8988T (cell line): ENCODE results near the gene CTRB2.
"Not testable (repeated sequence)": the region's sequence is repeated elsewhere in the genome, so short reads cannot be mapped to it uniquely, and the experiment has no call there.

Experiments used
- DNase-seq: peaks from one replicate; pipeline ENCODE4 v3.0.0; 2011

Gene CTRB2

GRCh38 chr16:75206749-75207451 is at the start of gene CTRB2:
Gene CTRB2, minus strand, starts transcription at chr16:75207161. Its CDS starts 20 bp downstream, at chr16:75207141.
- DNase-seq = no peak

DNA sequence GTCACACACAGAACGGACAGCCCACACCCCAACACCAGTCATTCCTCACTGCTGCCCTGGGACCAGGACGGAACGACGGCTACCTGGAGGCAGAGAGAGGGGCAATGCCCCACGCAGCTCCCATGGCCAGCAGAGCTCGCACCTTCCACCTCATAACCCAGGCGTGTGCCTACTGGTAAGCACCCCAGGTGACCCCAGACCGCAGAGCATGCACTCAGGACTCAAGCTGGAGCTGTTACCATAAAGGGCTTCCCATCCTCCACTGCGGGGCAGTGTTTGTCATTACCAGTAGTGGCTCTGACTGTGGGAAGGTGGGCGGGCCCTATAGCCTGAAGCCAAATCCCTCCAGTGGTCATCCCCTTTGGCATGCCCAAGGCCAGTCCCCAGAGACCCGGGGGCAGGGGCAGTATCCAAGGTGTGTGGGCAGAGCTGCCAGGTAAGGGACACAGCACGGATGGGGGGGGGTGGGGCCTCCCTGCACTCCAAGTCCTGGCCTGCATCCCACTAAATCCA is 49.2 kb upstream of the CTRB2 start:
- peak; percentile 73 for DNase-seq

DNA sequence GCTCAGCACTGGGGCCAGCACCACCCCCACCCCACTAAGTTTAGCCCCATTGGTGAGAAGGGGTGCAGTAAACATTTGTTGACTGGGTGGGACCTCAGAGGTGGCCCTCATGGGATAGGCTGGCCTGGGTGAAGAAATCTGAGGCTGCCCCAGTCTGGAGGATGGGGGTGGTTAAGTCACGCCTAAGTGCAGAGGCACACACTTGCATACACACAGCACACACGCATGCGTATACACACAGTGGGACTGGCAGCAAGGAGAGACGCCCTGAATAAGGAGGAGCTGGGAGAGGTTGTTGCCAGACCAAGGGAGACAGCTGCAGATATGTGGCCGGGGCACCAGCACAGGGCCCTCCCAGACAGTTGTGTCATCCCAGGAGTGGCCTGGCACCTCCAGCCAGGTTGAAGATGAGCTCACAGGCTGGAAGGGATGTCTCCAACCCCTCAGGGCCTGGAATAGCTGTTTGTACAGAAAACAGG is 47.4 kb upstream of the CTRB2 start:
- DNase-seq = no peak

DNA sequence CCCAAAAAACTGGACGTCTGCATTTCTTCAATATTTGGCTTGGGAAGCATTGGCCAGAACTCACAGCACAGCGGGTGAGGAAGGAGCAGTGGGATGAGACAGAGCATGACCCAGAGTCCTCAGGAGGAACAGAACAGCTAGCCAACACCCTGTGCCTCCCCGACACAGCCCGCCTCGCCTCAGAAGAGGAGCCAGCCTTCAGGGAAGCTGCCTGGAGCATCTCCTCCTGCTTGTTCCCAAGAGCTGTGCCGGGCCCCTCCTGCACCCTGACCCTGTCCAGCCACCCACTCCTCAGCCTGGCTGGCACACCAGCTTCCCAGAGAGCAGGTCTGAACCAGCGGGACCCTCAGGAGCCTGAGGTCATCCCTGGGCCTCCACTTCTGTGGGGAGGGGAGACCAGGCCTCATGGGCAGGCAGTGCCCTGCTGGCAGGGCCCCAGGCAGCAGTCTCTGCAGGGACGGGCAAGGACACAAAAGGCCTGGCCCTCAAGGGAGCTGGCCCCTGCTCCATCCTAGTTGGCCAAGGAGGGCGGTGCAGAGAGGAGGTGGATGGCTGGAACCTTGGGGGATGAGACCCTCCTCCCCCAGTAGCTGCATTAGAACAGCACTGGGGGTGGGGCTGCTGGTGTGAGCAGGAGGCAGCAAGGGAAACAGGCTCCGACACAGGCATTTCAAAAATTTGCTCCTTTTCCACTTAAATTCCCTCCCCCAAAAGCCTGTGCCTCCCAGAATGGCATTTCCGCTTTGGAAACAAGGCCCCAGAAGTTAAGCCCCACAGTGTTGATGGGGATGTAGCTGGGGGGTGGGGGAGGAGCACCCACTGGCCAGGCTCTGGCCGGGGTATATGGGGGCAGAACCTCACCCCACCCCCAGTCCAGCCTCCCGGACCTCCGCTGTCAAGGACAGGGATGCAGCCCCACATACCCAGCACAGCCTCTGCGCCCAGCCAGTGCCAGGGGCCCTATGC is 46.3 kb upstream of the CTRB2 start:
- no peak for DNase-seq

GRCh38 chr16:75252049-75252864 is 45.3 kb upstream of the CTRB2 start:
- DNase-seq = no peak

- DNase-seq = peak; percentile 99
Measured at GRCh38 chr16:75251280-75252048, 44.5 kb upstream of the CTRB2 start, which contains the start of gene BCAR1. Gene BCAR1, minus strand, starts transcription at chr16:75251624. Its CDS starts 142 bp downstream, at chr16:75251482.

DNA sequence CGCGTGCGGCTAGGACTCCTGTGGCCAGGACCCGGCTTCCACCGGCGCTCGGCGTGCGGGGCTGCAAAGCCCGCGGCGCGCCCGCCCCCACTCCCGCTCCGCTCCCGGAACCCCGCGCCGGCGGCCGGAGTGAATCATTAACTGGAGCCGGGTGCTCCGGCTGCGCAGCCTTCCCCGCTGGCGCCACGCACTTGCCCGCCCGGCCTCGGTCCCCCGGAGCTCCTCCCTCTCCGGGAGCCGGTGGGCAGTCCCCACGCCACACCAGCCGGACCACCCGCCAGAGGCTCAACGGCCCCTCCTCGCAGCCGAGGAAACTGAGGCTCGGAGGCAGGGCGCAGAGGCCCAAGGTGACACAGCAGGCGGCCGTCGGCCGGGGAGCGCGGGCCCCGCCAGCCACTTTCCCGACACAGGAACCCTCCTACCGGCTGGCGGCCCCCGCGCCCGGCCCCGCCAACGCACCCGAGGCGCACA is 43.9 kb upstream of the CTRB2 start:
- DNase-seq = no peak

GRCh38 chr16:75250089-75250808 is 43.3 kb upstream of the CTRB2 start:
- no peak for DNase-seq

DNA sequence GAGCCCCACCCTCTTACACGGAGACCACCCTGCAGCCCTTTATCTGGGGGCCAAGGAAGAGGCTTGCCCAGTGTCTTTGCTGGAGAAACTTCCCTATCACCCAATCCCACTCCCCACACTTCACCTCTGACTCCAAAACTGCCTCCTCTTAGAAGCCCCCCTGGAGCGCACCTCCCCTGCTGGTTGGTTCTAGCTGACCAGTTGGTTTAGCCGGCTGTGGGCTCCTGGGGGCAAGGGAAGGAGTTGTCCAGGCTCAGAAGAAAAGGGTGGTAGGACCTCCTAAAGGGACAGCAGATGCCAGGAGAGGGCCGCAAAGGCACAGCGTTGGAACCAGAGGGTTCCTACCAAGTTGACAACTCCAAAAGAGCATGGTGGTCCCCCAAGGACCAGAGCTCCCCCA is 42.5 kb upstream of the CTRB2 start:
- DNase-seq = no peak

- no peak for DNase-seq
Measured at GRCh38 chr16:75248536-75249380, 41.8 kb upstream of the CTRB2 start.

DNA sequence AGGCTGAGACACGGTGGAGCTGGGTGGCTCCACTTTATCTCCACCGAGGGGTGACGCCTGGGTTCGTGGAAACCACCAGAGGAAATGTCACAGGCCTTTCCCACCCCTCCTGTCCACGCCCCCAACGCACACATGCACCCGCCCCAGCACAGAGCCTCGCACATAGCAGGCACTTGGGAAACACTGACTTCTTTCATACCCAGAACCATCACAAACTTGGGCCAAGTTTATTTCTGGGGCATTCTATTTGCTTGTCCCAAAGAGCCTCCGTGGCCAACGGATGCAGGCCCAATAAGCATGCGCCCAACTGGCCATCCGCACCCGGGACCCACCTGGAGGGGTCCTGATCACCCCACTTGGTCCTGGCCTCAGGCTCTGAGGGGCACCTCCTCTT is 41.2 kb upstream of the CTRB2 start:
- no peak for DNase-seq

- no peak for DNase-seq
Measured at GRCh38 chr16:75247249-75247648, 40.3 kb upstream of the CTRB2 start.

- DNase-seq = no peak
Measured at GRCh38 chr16:75246504-75247205, 39.7 kb upstream of the CTRB2 start.

DNA sequence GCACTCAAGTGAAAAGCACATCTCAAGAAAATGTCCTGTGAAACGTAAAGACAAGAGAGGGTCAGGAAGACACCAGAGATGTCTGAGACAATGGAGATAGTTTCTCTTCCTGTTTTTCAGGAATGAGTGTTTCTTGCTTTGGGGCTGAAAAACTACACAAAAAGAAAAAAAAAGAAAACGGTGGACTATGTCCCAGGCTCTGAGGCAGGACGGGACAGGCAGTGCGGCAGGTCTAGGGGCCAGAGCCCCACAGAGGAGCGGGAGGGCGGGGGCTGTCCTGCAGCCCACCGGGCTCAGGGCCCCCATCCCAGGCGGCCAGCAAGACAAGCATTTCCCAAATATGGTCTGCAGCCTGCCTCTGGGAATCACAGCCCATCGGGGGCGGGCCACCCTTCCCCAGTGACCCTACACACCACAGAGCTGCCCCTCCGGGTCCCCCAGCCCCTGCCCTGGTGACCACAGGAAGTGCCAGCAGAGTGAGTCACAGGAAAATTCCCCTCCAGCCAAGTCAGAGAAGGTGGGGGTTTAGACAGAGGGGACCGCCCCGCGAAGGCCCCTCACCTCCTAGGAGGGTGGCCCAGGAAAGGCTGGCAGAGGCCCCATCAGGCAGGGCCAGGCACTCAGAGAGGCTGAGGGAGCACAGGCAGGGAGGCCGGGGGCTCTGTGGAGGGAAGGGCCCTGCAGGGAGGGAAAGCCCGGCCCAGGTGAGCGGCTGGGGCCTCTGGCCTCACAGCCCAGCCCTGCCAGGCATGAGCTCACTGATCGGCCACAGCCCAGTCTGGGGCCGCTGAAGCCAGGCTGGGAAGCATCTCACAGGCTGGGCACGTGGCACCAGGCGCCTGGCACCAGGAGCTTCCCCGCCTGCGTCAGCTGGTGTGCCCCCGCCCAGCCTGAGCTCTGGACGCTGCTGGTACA is 38.1 kb upstream of the CTRB2 start:
- DNase-seq = peak; percentile 94

GRCh38 chr16:75244225-75244809 is 37.4 kb upstream of the CTRB2 start:
- no peak for DNase-seq

DNA sequence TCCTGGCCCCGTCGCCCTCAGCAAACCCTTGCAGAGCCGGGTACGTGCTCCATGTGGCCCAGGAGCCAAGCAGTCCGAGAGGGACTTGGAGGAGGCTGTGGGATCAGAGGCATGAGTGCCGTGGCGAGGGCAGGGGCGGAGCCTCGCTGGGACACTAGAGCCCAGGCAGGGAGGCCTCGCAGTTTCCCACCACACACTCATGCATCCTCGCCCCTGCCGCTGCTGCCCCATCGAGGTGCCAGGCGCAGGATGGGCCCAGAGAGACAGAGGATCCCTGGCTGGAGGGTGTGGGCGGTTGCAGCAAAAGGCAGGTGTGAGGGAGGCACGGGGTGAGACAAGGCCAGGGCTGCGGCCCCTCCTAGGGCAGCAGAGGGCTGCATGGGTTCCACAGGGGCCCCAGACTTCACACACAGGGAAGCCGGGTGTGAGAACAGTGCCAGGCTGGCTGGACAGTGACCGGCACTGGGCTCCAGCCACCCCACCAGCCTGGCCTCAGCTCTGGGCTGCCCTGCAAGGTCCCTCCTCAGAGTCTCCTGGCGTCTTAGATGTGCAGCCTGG is 36.8 kb upstream of the CTRB2 start:
- DNase-seq = no peak

- not testable (repeated sequence) for DNase-seq
Measured at GRCh38 chr16:75242436-75243078, 35.6 kb upstream of the CTRB2 start.
